Spleen (tissue), 11 donors: ENCODE results near the gene CHCHD1. TPM values are rescaled to one million over a fixed set of nuclear protein-coding genes. Genes with fewer than 3 reads are reported as not detected.
A peak's percentile ranks its signal among the peaks of the same experiment; 100 is the strongest.

ENCODE experiments used
- DNase-seq: peaks from one replicate; pipeline ENCODE4 v3.0.0-alpha.2; 2020
- H3K27ac ChIP-seq, 8 donors: fragments of 200-600 bp; sonication (generic) in 7 of 8; 1 replicate in 4 of 8; 2 replicates in 4 of 8; pipeline versions ENCODE4 v1.5.0 to v1.8.0; 2016 to 2021; ENCODE audit warnings: inconsistent platforms in 4 of 8, mild to moderate bottlenecking in 4 of 8, moderate library complexity in 1 of 8
- H3K27me3 ChIP-seq, 7 donors: fragments of 200-600 bp; sonication (generic) in 6 of 7; replicated peaks in 1 of 7; 1 replicate in 4 of 7; 2 replicates in 3 of 7; pipeline versions ENCODE4 v1.5.0 to v1.8.0; 2016 to 2021; ENCODE audit warnings: inconsistent platforms in 3 of 7, mild to moderate bottlenecking in 1 of 7
- H3K36me3 ChIP-seq, 6 donors: fragments of 200-600 bp; sonication (generic) in 5 of 6; 1 replicate in 4 of 6; 2 replicates in 2 of 6; pipeline versions ENCODE4 v1.5.0 to v1.8.0; 2016 to 2021; ENCODE audit warnings: inconsistent platforms in 2 of 6
- H3K4me1 ChIP-seq, 6 donors: fragments of 200-600 bp; sonication (generic) in 5 of 6; 1 replicate in 3 of 6; 2 replicates in 3 of 6; pipeline versions ENCODE4 v1.5.0 to v1.8.0; 2016 to 2021; ENCODE audit warnings: inconsistent platforms in 3 of 6
- H3K4me3 ChIP-seq, 8 donors: fragments of 200-600 bp; sonication (generic) in 7 of 8; 1 replicate in 4 of 8; 2 replicates in 4 of 8; pipeline versions ENCODE4 v1.5.0 to v1.8.0; 2016 to 2021; ENCODE audit warnings: inconsistent platforms in 4 of 8, mild to moderate bottlenecking in 4 of 8, moderate library complexity in 2 of 8
- H3K9me3 ChIP-seq, 8 donors: fragments of 200-600 bp; sonication (generic) in 7 of 8; 1 replicate in 4 of 8; 2 replicates in 4 of 8; pipeline versions ENCODE4 v1.5.0 to v1.8.0; 2016 to 2021; ENCODE audit warnings: inconsistent platforms in 4 of 8
- POLR2A ChIP-seq, 3 donors: fragments of 450-650 bp; IDR thresholded peaks; one replicate each; pipeline ENCODE4 v1.5.1; 2017; ENCODE audit warnings: antibody characterized with exemption in 3 of 3, mild to moderate bottlenecking in 1 of 3
- POLR2AphosphoS5 ChIP-seq, 3 donors: sonication (generic); formaldehyde crosslinking; IDR thresholded peaks; one replicate each; pipeline ENCODE4 v1.5.1; 2017; ENCODE audit warnings: antibody characterized with exemption in 3 of 3
- WGBS, 5 donors: extraction: QIAGEN DNeasy Blood & Tissue Kit in 3 of 5; methylation state at CpG; one replicate each; pipeline versions ENCODE4 v1.1.5 to v1.1.7; 2013 to 2018; 5-methylcytosine and 5-hydroxymethylcytosine counted together
- intact Hi-C: fragments of 100-400 bp; cut with DNase I; formaldehyde crosslinking; loops from one replicate; pipeline ENCODE4 v1.15.0; 2023; ENCODE audit warnings: low total_unique reads
- polyA plus RNA-seq, 3 donors: library from polyadenylated mRNA; stranded (reverse); fragments of 200-250 nt; gene quantifications; one replicate each; pipeline ENCODE4 v1.2.1, GENCODE V29; 2013
- total RNA-seq, 7 donors: library from RNA; depleted of rRNA in 3 of 7; stranded (reverse); fragments of >200 nt in 3 of 7; fragmentation: NEBNext Ultra II Directional in 4 of 7; extraction: Animal tissue kit (Norgen Biotek cat#: 25700) in 4 of 7; gene quantifications; one replicate each; pipeline versions ENCODE4 v1.1.0 to v1.2.1, GENCODE V29; 2016 to 2021
- TF ChIP-seq, protein P1 (sequence below), 11 experiments: fragments of 200-600 bp in 7 of 11; fragments of 450-650 bp in 4 of 11; sonication (generic) in 4 of 11; IDR thresholded peaks in 8 of 11; conservative IDR thresholded peaks in 3 of 11; 1 replicate in 7 of 11; 2 replicates in 4 of 11; pipeline versions ENCODE4 v1.4.0 to v1.8.0; 2016 to 2021; ENCODE audit warnings: antibody characterized with exemption in 11 of 11, inconsistent platforms in 4 of 11, mild to moderate bottlenecking in 1 of 11
- donor health status: healthy with polysubstance abuse.
- donor health status: DM: no; HTN: no; CAD: no; lungs with moderate emphysema.
- donor health status: DM: no; HTN: no; CAD: no.
- donor health status: Bipolar disorder and iron deficiency.
- donor health status: healthy.
- donor health status: DM: no; HTN: no; CAD: no.
- donor health status: DM: yes; HTN: yes; CAD: no.

The CHCHD1 gene
- total and polyA plus RNA-seq, 10 donors = 14.6 to 75.9 (median 26.4) TPM

DNA sequence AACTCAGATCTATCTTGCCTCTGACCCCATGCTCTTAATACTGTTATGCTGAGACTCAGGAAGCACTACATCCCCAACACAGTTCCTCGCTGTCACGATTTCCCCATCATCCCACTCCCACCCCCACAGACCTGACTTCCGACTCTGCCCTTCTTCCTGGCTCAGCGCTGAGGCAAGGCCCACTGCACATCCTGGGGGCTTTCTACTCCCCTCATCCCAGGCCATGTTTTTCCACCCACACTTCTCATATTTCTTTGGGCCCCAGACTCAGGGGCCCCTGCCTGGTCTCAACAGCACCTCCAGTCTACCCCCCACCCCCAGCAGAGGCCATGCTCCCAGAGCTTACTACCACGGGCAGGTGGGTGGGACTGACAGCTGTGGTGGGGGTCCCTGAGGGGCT is 37.2 kb downstream of the CHCHD1 start:
- 44 to 79% (median 63%) methylated on average over 5 of the region's 5 CpGs for WGBS, 5 donors
- TF ChIP-seq POLR2A (IDR thresholded peaks at IDR 0.05) = no peak
- no peak for TF ChIP-seq POLR2AphosphoS5 (IDR thresholded peaks at IDR 0.05)
- TF ChIP-seq, protein P1, sequence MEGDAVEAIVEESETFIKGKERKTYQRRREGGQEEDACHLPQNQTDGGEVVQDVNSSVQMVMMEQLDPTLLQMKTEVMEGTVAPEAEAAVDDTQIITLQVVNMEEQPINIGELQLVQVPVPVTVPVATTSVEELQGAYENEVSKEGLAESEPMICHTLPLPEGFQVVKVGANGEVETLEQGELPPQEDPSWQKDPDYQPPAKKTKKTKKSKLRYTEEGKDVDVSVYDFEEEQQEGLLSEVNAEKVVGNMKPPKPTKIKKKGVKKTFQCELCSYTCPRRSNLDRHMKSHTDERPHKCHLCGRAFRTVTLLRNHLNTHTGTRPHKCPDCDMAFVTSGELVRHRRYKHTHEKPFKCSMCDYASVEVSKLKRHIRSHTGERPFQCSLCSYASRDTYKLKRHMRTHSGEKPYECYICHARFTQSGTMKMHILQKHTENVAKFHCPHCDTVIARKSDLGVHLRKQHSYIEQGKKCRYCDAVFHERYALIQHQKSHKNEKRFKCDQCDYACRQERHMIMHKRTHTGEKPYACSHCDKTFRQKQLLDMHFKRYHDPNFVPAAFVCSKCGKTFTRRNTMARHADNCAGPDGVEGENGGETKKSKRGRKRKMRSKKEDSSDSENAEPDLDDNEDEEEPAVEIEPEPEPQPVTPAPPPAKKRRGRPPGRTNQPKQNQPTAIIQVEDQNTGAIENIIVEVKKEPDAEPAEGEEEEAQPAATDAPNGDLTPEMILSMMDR (IDR thresholded peaks at IDR 0.05 in 8 of 11, conservative IDR thresholded peaks at IDR 0.05 in 3 of 11) = no peak
- Histone ChIP-seq H3K36me3 (peaks cover 0 to 97% (median 62%) of the 10 kb centered on the region in 6 donors), H3K4me1 (peaks cover 0 to 59% (median 18%) of the 10 kb centered on the region in 6 donors), H3K9me3 (no peaks in the 10 kb centered on the region), H3K27me3 (no peaks in the 10 kb centered on the region), H3K4me3 (no peak overlapping the region), H3K27ac (peak overlapping the region in 5 of 8 donors; percentile 31 to 81 (median 73))
- DNase-seq = peak; percentile 75
- intact Hi-C loops = no loop called here

GRCh38 chr10:73819513-73820093 is 37.8 kb downstream of the CHCHD1 start:
- intact Hi-C loops = no loop called here
- Histone ChIP-seq H3K4me3 (no peak overlapping the region), H3K27ac (peak overlapping the region in 5 of 8 donors; percentile 15 to 81 (median 73)), H3K9me3 (no peaks in the 10 kb centered on the region), H3K4me1 (peaks cover 0 to 55% (median 18%) of the 10 kb centered on the region in 6 donors), H3K36me3 (peaks cover 0 to 97% (median 63%) of the 10 kb centered on the region in 6 donors), H3K27me3 (no peaks in the 10 kb centered on the region)
- TF ChIP-seq POLR2A (IDR thresholded peaks at IDR 0.05) = no peak
- peak in 1 of 3 donors; percentile 44 for TF ChIP-seq POLR2AphosphoS5 (IDR thresholded peaks at IDR 0.05)
- TF ChIP-seq, protein P1 (IDR thresholded peaks at IDR 0.05 in 8 of 11, conservative IDR thresholded peaks at IDR 0.05 in 3 of 11) = no peak
- WGBS, 5 donors = 89 to 93% (median 90%) methylated on average over 9 to 20 of the region's 20 CpGs
- peak; percentile 78 for DNase-seq

- intact Hi-C loops = no loop called here
- Histone ChIP-seq H3K4me3 (no peak overlapping the region), H3K9me3 (no peaks in the 10 kb centered on the region), H3K27me3 (no peaks in the 10 kb centered on the region), H3K4me1 (peaks cover 0 to 18% (median 5%) of the 10 kb centered on the region in 6 donors), H3K27ac (no peak overlapping the region), H3K36me3 (peaks cover 0 to 97% (median 68%) of the 10 kb centered on the region in 6 donors)
- TF ChIP-seq POLR2A (IDR thresholded peaks at IDR 0.05) (no peak), POLR2AphosphoS5 (IDR thresholded peaks at IDR 0.05) (no peak)
- TF ChIP-seq, protein P1 (IDR thresholded peaks at IDR 0.05 in 8 of 11, conservative IDR thresholded peaks at IDR 0.05 in 3 of 11) = no peak
- DNase-seq = no peak
- 86 to 96% (median 90%) methylated on average over 7 of the region's 7 CpGs for WGBS, 5 donors
Observed at GRCh38 chr10:73823391-73823790, 41.5 kb downstream of the CHCHD1 start.

DNA sequence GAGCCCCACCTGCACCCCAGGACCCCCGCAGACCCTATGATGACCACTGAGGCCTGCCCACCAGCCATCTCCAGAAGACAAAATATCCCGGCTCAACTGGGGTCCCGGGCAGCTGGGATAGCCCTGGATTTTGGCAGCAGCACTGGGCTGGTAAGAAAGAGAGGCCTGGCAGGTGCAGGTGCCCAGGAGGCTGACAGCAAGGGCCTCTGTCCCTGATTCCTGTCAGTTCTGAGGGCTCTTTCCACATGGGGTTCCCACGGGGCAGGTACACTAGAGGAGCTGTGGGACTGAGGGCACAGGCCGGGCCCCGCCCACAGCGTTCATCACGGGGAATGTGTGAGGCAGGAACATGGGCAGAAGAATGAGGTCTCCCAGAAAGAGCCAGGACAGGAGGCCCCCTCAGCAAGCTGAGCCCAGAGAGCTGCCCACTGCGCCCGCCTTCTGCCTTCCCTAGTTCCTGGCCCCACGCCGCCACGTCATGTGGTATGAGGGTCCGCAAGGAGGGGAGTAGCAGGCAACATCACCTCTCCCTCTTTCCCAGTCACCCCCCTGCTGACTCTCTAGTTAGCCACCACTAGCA is 42.4 kb downstream of the CHCHD1 start:
- no peak overlapping the region for H3K27ac ChIP-seq
- no peaks in the 10 kb centered on the region for H3K27me3 ChIP-seq
- peaks cover 0 to 97% (median 64%) of the 10 kb centered on the region in 6 donors for H3K36me3 ChIP-seq
- 95 to 98% (median 96%) methylated on average over 12 to 14 of the region's 14 CpGs for WGBS, 5 donors
- intact Hi-C loops = no loop called here
- H3K9me3 ChIP-seq = no peaks in the 10 kb centered on the region
- TF ChIP-seq POLR2AphosphoS5 (IDR thresholded peaks at IDR 0.05) = no peak
- TF ChIP-seq, protein P1 (IDR thresholded peaks at IDR 0.05 in 8 of 11, conservative IDR thresholded peaks at IDR 0.05 in 3 of 11) = no peak
- no peak for TF ChIP-seq POLR2A (IDR thresholded peaks at IDR 0.05)
- no peak overlapping the region for H3K4me3 ChIP-seq
- DNase-seq = no peak
- H3K4me1 ChIP-seq = peaks cover 0 to 9% (median 3%) of the 10 kb centered on the region in 6 donors
